Measurements from ENCODE around the gene KIAA2012.

KIAA2012 gene

GRCh38 chr2:202056611-202057010 lies 16.4 kb upstream of the KIAA2012 start:
- Histone ChIP-seq H3K27me3 (ENCODE audit: control insufficient read depth, low read length) (peaks cover 14% of the 10 kb centered on the region), H3K9me2 (replicated peaks; ENCODE audit: control insufficient read depth, low read length) (no peaks in the 10 kb centered on the region), H3K4me3 (ENCODE audit: low read length) (no peak overlapping the region), H4K20me1 (ENCODE audit: control insufficient read depth, insufficient read depth, low read depth, low read length) (no peaks in the 10 kb centered on the region), H3F3A (ENCODE audit: control insufficient read depth, insufficient read depth) (no peaks in the 10 kb centered on the region), H3K4me2 (ENCODE audit: low read length) (no peak overlapping the region), H3K27ac (ENCODE audit: low read depth, low read length) (no peak overlapping the region), H3K9me3 (ENCODE audit: control insufficient read depth, insufficient read depth, low read length) (no peaks in the 10 kb centered on the region), H3K4me1 (ENCODE audit: control insufficient read depth, low read length) (no peaks in the 10 kb centered on the region), H3K79me2 (ENCODE audit: control insufficient read depth, low read length) (no peaks in the 10 kb centered on the region), H3K36me3 (ENCODE audit: control insufficient read depth, low read length) (no peaks in the 10 kb centered on the region)
- TF ChIP-seq CTCF (IDR thresholded peaks at IDR 0.05; ENCODE audit: low read depth, low read length, poor library complexity, severe bottlenecking) (no peak), EZH2phosphoT487 (IDR thresholded peaks at IDR 0.05; ENCODE audit: borderline replicate concordance, low read length) (no peak)

- TF ChIP-seq EZH2phosphoT487 (IDR thresholded peaks at IDR 0.05; ENCODE audit: borderline replicate concordance, low read length) (no peak), CTCF (IDR thresholded peaks at IDR 0.05; ENCODE audit: low read depth, low read length, poor library complexity, severe bottlenecking) (peak; percentile 34)
- H3K9me2 ChIP-seq (replicated peaks; ENCODE audit: control insufficient read depth, low read length): no peaks in the 10 kb centered on the region
- H3K79me2 ChIP-seq (ENCODE audit: control insufficient read depth, low read length): no peaks in the 10 kb centered on the region
- H3K4me3 ChIP-seq (ENCODE audit: low read length): no peak overlapping the region
- H3K4me2 ChIP-seq (ENCODE audit: low read length): no peak overlapping the region
- H4K20me1 ChIP-seq (ENCODE audit: control insufficient read depth, insufficient read depth, low read depth, low read length): no peaks in the 10 kb centered on the region
- H3K27me3 ChIP-seq (ENCODE audit: control insufficient read depth, low read length): peaks cover 6% of the 10 kb centered on the region; the same call in 1 of the 2 replicates
- no peaks in the 10 kb centered on the region for H3K9me3 ChIP-seq (ENCODE audit: control insufficient read depth, insufficient read depth, low read length)
- no peaks in the 10 kb centered on the region for H3K36me3 ChIP-seq (ENCODE audit: control insufficient read depth, low read length)
- H3F3A ChIP-seq (ENCODE audit: control insufficient read depth, insufficient read depth): no peaks in the 10 kb centered on the region
- no peaks in the 10 kb centered on the region for H3K4me1 ChIP-seq (ENCODE audit: control insufficient read depth, low read length)
- H3K27ac ChIP-seq (ENCODE audit: low read depth, low read length): no peak overlapping the region
Observed at GRCh38 chr2:202060218-202060617, 12.8 kb upstream of the KIAA2012 start.

- Histone ChIP-seq H3K9me2 (replicated peaks; ENCODE audit: control insufficient read depth, low read length) (no peaks in the 10 kb centered on the region), H3K36me3 (ENCODE audit: control insufficient read depth, low read length) (no peaks in the 10 kb centered on the region)
- TF ChIP-seq CTCF (IDR thresholded peaks at IDR 0.05; ENCODE audit: low read depth, low read length, poor library complexity, severe bottlenecking) (no peak), EZH2phosphoT487 (IDR thresholded peaks at IDR 0.05; ENCODE audit: borderline replicate concordance, low read length) (no peak)
Observed at GRCh38 chr2:202061695-202062094, 11.4 kb upstream of the KIAA2012 start.

More at GRCh38 chr2:202061695-202062094, 11.4 kb upstream of the KIAA2012 start:
- Histone ChIP-seq H3K79me2 (ENCODE audit: control insufficient read depth, low read length) (no peaks in the 10 kb centered on the region), H3K27ac (ENCODE audit: low read depth, low read length) (no peak overlapping the region), H3K4me1 (ENCODE audit: control insufficient read depth, low read length) (no peaks in the 10 kb centered on the region), H3K9me3 (ENCODE audit: control insufficient read depth, insufficient read depth, low read length) (no peaks in the 10 kb centered on the region), H3F3A (ENCODE audit: control insufficient read depth, insufficient read depth) (no peaks in the 10 kb centered on the region), H3K4me3 (ENCODE audit: low read length) (no peak overlapping the region), H3K27me3 (ENCODE audit: control insufficient read depth, low read length) (no peaks in the 10 kb centered on the region; the same call in 1 of the 2 replicates), H4K20me1 (ENCODE audit: control insufficient read depth, insufficient read depth, low read depth, low read length) (no peaks in the 10 kb centered on the region), H3K4me2 (ENCODE audit: low read length) (no peak overlapping the region)
